HG03025 (cell line): ENCODE data around the gene TIRAP.
A peak's percentile ranks its signal among the peaks of the same experiment; 100 is the strongest.

ENCODE experiments used
- ATAC-seq: cut with Tn5 transposase; IDR thresholded peaks from one replicate; pipeline ENCODE4 v1.9.1; 2021; ENCODE audit warnings: mild to moderate bottlenecking, moderate library complexity; ENCODE audit not compliant: unreplicated experiment, low FRiP score

Gene TIRAP

DNA sequence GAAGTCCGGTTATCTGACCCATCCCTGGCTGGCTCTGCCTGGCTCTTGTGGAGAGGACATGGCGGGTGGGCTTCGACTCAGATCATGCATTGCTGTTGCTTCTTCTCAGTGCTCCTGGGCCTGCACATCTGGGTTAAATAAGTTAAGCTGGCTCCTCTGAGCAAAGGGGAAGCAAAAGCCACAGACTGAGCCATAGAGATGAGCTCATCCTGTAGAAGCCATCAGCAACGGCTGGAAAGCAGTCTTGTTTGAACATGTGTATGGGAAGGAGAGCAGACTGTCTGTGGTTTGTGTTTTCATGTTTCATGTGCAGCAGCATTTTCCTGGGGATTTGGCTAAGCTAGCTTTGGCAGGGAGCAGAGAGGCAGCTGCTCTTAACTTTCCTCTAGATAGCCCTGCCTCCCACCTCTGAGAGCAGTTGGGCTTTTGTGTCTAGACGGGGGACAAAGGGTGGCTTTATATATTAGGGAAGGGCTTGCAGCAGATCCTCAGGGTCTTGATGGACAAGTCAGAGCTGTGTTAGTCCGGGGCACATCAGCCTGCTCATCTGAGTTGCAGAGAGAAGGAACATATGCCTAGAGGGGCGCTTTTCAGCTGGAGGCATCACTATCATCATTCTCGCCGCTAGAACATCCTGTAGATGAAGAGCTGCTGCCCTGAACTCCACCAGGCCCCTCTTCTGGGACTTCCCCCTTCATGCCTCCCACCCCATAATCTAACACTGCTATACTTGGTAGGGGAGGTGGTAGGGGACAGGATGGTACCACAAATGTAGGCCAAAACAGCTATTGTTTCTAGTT, 35.9 kb downstream of the TIRAP start:
- ATAC-seq = peak; percentile 78

DNA sequence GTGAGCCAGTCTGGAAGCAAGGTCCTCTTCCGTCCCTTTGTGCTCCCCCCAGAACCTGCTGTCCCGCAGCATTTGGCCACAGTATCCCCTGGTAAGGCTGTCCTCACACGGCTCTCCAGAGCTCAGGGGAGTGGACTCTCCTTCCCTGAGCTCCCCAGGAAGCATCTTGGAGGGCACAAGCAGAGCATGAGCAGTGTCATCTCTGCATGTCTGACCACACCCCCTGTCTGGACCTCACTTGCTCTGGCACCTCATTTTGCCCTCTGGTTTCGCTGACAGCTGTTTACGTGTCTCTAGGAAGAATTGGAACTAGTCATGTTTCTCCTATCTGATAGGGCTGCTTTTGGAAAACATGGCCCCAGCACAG, 36.5 kb downstream of the TIRAP start:
- no peak for ATAC-seq

GRCh38 chr11:126322996-126323395, 40.1 kb downstream of the TIRAP start:
- ATAC-seq = no peak

GRCh38 chr11:126327281-126328000, 44.5 kb downstream of the TIRAP start:
- no peak for ATAC-seq

DNA sequence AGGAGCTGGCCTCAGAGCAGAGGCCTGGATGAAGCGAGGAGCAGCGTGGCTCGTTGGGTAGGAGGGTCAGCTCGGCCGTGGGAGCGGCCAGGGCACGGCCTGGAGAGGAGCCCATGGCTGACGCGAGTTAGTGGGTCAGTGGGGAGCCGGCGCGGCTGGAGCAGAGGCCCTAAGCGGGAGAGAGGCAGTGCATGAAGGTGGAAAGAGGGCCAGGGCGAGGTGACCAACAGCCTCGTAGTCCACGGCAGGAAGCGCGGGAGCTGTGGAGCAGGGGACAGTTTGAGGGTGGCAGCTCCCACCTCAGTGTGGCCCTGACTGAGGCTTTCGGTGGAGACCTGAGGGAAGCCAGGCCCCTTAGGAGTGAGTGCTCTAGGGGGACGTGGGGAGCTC, 45.1 kb downstream of the TIRAP start:
- ATAC-seq = no peak

DNA sequence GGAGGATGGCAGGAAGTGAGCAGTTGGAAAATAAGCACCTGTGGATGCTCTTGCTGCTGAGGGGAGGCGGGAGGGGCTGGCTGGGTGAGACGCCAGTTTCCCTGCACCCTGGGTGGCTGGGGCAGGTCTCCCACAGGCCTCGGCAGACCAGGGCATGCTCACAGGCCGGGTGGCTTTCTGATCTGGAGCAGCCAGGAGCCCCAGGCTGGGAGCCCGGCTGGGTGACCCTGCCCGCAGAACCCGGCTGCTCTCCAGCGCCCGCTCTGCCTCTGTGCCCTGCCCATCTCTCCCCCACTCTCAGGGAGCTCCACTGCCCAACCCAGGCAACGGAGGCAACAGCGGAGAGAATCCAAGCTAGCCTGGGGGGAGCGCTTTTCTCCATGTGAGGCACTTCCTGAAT, 45.6 kb downstream of the TIRAP start:
- ATAC-seq = no peak

DNA sequence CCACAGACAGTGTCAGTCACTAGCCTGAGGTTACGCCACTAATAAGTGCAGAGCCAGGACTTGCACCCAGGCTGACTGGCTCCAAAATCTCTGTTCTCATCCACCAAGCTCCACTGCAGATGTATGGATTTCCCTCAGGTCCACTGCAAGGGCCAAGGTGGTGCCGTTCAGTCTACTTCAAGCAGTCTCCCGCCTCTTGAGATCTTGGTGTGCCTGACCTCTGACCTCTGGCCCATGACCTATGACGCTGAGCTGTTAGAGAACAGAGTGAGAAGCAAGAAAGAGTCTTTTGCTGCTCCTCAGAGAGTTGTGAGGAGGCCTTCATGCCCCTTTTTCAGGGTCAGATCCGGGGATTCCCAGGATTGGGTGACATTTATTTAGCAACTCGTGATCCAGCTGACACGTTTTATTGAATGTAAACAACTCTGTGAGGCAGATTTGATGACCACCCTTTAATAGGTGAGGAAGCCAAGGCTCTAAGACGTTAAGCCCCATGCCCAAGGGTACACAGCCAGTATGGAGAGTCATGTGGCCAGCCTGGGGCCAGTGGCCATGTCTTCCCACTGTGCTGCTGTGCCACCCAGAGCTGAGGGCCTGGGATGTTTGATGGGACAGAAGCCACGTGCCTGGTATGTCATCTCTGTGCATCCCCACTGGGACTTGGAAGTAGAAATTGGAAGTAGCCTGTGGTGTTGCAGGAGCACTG, 46.2 kb downstream of the TIRAP start:
- no peak for ATAC-seq

DNA sequence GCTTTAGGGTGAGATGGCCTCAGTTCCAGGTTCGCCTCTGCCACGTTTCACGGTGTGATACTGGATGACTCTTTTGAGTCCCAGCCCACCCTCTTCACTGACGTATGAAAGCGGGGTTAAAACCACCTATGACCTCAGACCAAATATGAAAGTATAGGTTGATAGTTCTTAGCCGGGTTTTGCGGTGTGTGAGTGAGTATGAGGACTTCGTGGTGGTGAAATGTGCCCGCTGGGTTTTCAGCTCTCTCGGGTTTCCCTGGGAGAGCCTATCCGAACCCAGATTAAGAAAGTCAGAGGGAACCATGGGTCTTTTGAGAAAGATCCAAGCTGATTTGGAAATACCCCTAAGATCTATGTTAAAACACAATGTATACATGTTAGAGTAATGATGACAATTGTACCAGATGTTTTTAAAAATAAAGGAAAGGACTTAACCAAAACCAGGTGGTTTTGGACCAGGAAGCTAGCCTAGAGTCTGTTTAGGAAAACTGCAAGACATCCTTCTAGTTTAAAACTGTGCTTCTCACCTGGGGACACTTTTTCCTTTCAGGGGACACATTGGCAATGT, 46.8 kb downstream of the TIRAP start:
- ATAC-seq = no peak

- no peak for ATAC-seq
Measured at GRCh38 chr11:126331286-126331685, 48.4 kb downstream of the TIRAP start.

DNA sequence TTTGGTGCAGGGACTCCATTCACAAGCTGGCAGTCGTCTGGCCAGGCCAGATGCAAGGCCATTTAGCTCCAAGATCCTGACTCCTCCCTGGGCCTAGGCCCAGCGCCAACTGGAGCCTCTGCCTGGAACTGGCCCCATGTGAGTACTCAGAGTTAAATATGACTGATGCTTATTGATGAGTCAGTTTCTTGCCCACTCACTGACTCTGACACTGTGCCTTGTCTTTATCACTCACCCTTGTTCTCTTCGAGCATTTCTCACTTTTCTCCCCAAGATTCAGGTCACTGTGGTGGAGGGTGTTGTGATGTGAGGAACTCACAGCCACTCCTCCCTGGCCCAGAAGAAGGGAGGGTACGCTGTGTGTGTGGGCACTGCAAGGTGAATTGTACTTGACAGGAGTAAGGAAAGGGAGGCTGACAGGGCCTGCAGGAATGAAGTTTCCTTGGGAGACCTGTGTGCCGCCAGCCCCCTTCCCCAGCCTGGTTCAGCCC, 49.4 kb downstream of the TIRAP start:
- no peak for ATAC-seq

DNA sequence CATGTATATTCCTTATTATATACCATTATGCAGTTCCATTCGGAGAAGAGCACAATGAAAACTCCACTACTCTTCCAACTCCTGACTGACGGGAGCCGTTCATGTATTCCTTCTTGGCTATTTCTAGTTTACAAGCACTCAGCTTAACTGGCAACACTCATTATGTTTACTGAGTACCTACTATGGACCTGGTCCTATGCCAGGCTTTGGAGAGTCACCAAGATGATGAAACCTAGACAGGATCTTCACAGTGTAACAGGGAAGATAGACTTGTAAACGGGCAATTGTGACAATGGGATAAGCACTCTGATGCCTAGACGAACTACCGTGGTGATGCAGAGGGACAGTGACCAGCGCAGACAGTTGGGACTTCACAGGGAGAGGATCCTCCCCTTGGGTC, 50.2 kb downstream of the TIRAP start:
- no peak for ATAC-seq

DNA sequence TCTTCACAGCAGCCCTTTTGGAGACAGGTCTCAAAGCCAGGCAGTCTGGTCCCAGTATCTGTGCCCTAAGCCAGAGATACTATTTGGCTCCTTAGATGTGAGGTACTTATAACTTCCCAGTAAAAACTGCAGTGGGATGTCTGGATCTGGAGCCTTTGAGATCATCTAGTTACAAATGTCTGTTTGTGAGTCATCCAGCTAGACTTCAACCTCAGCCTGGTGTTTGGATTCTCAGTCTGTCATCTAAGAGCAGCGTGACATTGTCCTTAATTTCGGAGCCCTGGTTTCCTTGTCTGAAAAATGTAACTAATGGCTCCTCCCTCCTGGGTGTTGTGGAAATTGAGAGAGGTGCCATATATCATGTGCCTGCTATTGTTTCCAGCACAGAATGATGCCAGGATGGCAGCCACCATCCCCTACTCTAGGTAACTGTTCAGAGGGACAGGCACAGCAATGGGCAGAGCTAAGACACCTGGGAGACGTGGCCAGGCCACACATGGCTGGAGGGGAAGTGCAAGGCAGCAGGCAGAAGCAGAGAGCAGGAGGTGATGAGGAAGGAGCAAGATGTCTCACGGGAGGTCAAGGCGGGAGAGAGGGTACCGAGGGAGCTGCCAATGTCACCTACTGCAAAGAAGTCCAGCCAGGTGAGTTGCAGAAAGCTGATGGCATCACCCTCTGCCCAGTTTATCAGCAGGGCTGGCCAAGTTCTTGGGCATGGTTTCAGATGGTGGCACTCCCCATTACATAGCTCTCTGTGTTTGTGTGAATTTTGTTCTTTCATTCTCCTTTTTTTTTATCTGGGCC, 52.0 kb downstream of the TIRAP start:
- ATAC-seq = no peak

- ATAC-seq = no peak
Measured at GRCh38 chr11:126335463-126335760, 52.5 kb downstream of the TIRAP start.

GRCh38 chr11:126336138-126336541, 53.2 kb downstream of the TIRAP start:
- no peak for ATAC-seq

GRCh38 chr11:126336671-126337101, 53.8 kb downstream of the TIRAP start:
- no peak for ATAC-seq

DNA sequence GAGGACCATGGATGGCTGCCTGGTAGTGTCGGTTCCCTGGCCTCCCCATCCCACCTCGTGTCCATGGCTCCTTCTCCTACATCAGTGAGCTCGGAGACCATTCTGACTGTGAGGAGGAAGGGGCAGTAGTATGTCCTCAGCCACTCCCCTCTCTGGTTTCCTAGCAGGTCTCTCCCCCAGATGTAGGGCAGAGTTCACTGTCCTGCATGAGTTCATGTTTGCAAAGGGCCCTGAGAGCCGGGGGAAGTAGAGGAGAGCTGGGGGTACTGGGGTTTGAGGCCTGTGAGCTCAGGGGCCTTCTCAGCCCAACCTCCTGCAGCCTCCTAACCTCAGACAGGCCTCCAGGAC, 54.2 kb downstream of the TIRAP start:
- no peak for ATAC-seq

DNA sequence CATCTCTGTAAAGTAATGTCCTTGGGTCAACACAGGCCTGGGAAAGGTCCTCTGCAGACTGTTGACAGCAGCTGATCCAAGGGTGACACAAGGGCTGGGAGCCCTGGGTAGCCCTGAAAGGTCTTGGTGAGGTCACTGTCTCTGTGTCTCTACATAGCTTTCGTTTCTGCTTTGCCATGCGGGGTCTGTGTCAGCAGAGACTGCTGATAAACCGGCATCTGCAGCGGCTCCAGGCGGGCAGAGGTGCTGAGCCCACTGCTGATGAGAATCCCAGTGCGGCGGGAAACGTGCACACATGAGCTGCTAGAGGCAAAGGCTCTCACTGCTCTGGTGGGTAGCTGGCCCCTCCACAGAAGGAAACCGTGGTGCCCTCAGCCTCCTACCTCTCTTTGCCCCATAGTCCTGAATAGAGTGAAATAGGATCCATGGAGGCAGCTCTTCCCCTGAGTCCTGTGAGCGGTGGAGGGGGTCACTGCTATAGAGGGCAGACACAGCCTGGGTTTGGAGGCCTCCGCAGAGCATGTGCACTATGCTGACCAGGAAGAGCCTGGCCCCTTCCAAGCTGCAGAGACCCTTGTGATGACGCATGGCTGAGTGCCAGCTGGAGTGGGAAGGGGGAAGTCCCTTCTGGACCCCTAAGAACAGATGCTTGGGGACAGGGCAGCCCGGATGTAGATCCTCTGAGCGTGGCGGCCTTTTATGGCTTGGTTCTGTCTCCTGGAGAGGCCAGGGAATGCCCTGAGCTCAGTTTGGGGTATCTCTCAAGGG, 54.8 kb downstream of the TIRAP start:
- no peak for ATAC-seq

- ATAC-seq = no peak
Measured at GRCh38 chr11:126338346-126339055, 55.6 kb downstream of the TIRAP start.
